Brain microvascular endothelial cell (primary cell): ENCODE measurements around the gene B3GNT5.

Source experiments
- DNase-seq: peaks from one replicate; pipeline ENCODE4 v3.0.0-alpha.2; 2020
- H3K27ac ChIP-seq: fragments of 250-450 bp; sonication (Bioruptor Pico); 2 replicates; pipeline ENCODE4 v1.5.1; 2020; ENCODE audit warnings: mild to moderate bottlenecking, moderate library complexity
- H3K27me3 ChIP-seq: fragments of 250-450 bp; sonication (Bioruptor Pico); replicated peaks from 2 replicates; pipeline ENCODE4 v1.5.1; 2020; ENCODE audit warnings: mild to moderate bottlenecking
- H3K36me3 ChIP-seq: fragments of 250-450 bp; sonication (Bioruptor Pico); replicated peaks from 2 replicates; pipeline ENCODE4 v1.5.1; 2020; ENCODE audit warnings: mild to moderate bottlenecking
- H3K4me3 ChIP-seq: 2 replicates; pipeline ENCODE4 v1.5.1; 2011; ENCODE audit warnings: low read depth, mild to moderate bottlenecking, control low read depth, low read length, moderate library complexity
- CTCF ChIP-seq: IDR thresholded peaks from 2 replicates; pipeline ENCODE4 v1.5.1; 2011; ENCODE audit warnings: low read depth, mild to moderate bottlenecking, moderate library complexity, low read length, control low read depth, inconsistent platforms; ENCODE audit errors: missing control alignments
- in situ Hi-C: cut with HindIII; loops from 2 replicates; pipeline ENCODE4 v1.10.0; 2017; ENCODE audit warnings: low sequenced_read_pairs, low pct_ligation_motif_present

The B3GNT5 gene

DNA sequence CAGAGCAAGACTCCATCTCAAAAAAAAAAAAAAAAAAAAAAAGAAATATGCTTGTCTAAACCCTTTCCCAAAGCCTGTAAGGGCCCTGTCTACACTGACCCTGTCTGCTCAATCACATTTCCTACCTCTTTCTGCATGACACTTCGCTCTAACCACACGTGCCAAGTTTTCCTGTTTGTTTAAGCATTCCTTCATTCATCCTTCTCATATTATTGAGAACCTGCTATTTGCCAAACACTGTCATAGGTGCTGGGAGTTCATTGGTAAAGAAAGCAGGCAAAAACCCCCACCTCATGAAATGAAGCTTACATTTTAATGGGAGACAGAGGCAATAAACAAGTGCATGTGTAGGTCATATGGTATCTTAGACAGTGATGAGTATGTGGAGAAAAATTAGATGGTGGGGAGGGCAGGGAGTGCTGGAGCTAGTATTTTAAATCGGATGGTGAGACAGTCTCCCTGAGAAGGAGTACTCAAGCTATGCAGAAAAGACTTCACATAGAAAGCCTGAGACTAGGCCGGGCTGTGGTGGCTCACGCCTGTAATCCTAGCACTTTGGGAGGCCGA lies 48.0 kb downstream of the B3GNT5 start:
- no peaks in the 10 kb centered on the region for H3K27me3 ChIP-seq
- H3K36me3 ChIP-seq = peaks cover 9% of the 10 kb centered on the region
- DNase-seq = peak; percentile 65
- in situ Hi-C loops = no loop called here
- no peak for TF ChIP-seq CTCF
- H3K4me3 ChIP-seq = no peak overlapping the region
- H3K27ac ChIP-seq = peak overlapping the region; percentile 34

GRCh38 chr3:183301937-183302580 lies 49.0 kb downstream of the B3GNT5 start:
- Histone ChIP-seq H3K4me3 (no peak overlapping the region), H3K27me3 (no peaks in the 10 kb centered on the region), H3K36me3 (peaks cover 1% of the 10 kb centered on the region), H3K27ac (peak overlapping the region; percentile 14)
- TF ChIP-seq CTCF = no peak
- no peak for DNase-seq
- in situ Hi-C loops = no loop called here

DNA sequence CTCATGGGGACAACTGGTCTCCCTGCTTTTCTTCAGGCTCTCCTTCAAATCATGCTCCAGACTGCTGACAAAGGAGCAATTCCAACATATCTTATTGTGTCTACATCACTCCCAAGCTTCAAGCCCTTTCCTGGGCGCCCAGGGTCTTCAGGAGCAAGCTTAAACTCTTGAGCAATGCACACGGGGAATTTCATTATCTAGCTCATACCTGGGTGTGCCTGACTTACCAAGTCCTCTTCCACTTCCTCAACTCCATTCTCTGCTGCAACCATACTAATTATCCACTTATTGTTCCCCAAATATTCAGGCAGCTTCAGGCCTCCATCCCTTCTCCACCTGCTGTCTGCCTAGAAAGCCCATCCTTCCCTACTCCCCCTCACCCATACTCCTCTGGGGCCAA lies 50.6 kb downstream of the B3GNT5 start:
- no peak for TF ChIP-seq CTCF
- Histone ChIP-seq H3K27me3 (no peaks in the 10 kb centered on the region), H3K4me3 (no peak overlapping the region), H3K27ac (no peak overlapping the region), H3K36me3 (no peaks in the 10 kb centered on the region)
- in situ Hi-C loops = no loop called here
- DNase-seq = no peak

DNA sequence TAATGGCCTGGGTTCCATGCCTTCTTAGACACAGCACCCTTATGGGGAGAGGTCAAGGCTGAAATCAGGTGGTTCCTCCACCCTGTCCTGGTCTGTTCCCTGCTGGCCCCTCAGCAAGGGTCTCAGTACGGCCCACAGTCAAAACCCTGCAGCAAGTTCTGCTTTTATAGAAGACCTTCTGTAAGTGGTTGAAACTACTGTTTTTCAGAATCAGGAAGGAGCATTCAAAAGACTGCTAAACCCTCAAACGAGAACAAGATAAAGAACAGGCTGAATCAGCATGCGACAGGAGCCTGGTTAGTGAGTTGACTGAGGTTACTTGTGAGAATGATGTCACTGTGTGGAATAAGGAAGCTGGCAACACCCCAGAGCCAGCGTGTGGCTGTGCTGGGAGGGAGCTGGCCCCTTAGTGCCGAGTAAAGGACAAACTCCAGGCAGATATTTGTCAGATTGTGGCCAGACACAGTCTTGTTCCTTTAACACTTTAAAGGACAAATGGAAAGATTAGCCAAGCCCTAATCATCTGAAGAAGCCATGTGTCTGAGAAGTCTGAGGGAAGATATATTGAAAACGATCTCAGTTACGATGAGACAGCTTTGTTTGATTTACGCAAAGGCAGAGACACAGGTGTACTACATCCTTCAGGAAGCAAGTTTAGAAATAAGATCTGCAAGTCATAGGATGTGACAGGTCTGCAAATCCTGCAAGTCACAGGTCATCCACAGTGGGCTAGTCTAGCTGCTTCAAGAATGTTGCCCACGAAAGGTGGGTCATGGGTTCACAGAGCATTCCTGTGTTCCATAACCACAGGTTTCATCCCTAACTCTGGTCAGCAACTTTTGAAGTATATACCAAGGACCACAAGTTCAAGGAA lies 54.0 kb downstream of the B3GNT5 start:
- in situ Hi-C loops = no loop called here
- no peak for TF ChIP-seq CTCF
- Histone ChIP-seq H3K4me3 (no peak overlapping the region), H3K36me3 (no peaks in the 10 kb centered on the region), H3K27ac (no peak overlapping the region), H3K27me3 (no peaks in the 10 kb centered on the region)
- DNase-seq = peak; percentile 79

DNA sequence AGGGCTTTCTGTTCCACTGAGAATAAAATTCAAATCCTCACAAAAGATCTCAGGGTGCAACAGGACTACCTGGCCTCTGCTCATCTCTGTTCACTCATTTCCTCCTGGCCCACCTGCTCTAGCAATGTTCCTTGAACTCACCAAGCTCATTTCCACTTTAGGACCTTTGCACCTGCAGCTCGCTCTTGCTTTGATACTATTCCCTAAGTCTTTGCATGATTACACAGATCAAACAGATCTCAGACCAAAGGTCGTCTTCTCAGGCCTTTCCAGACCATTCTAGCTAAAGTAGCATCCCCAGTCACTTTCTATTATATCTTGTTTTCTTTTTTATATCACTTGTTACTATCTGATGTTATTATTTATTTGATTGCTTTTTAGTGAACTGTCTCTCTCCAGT lies 54.7 kb downstream of the B3GNT5 start:
- no peak for DNase-seq
- Histone ChIP-seq H3K36me3 (no peaks in the 10 kb centered on the region), H3K4me3 (no peak overlapping the region), H3K27me3 (no peaks in the 10 kb centered on the region), H3K27ac (no peak overlapping the region)
- no peak for TF ChIP-seq CTCF
- in situ Hi-C loops = no loop called here
